Lower leg skin (tissue), 3 donors: ENCODE results near the gene CMIP.

Experiments
- POLR2A ChIP-seq, 2 donors: fragments of 450-650 bp; IDR thresholded peaks; one replicate each; pipeline ENCODE4 v1.6.1; 2016 to 2017; ENCODE audit warnings: antibody characterized with exemption in 2 of 2, mild to moderate bottlenecking in 1 of 2, moderate library complexity in 1 of 2
- TF ChIP-seq, protein P1 (sequence below), 3 donors: fragments of 450-650 bp; IDR thresholded peaks; one replicate each; pipeline ENCODE4 v1.5.1; 2016; ENCODE audit warnings: antibody characterized with exemption in 3 of 3, mild to moderate bottlenecking in 3 of 3, moderate library complexity in 2 of 3

DNA sequence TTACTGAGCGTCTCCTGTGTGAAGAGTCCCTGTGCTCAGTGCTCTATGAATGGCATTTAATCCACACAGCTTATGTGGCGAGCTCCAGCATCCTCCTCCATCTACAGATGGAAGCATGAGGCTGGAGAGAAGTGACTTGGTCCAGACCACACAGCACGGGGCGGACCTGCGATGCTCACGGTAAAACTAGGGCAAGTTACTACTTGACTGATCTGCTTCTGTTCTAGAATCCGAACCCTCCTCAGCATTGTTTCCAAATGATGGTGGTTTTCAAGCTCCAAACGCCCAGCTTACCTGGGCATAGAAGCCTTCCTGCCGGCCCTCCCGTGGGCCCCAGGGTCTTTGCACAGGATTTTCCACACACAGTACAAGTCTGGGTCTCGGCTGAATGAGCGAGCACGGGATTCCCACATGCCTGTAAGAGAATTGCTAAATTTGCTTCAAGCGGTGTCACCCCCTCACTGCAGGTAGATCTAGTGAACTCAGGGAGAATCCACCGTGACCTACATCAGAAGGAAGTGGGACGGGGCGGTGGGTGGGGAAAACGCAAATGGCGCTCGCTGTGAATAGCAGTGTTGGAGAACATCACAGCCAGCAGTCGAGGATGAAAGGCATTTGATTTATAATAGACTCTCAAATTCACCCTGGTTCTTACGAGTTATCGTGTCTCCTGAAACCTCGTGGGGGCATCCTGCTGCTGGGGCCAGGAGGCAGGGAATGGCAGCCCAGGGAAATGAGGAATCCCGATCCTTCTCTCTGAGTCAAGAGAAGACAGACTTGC is 101.1 kb downstream of the CMIP start:
- TF ChIP-seq, protein P1, sequence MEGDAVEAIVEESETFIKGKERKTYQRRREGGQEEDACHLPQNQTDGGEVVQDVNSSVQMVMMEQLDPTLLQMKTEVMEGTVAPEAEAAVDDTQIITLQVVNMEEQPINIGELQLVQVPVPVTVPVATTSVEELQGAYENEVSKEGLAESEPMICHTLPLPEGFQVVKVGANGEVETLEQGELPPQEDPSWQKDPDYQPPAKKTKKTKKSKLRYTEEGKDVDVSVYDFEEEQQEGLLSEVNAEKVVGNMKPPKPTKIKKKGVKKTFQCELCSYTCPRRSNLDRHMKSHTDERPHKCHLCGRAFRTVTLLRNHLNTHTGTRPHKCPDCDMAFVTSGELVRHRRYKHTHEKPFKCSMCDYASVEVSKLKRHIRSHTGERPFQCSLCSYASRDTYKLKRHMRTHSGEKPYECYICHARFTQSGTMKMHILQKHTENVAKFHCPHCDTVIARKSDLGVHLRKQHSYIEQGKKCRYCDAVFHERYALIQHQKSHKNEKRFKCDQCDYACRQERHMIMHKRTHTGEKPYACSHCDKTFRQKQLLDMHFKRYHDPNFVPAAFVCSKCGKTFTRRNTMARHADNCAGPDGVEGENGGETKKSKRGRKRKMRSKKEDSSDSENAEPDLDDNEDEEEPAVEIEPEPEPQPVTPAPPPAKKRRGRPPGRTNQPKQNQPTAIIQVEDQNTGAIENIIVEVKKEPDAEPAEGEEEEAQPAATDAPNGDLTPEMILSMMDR (IDR thresholded peaks at IDR 0.05), result no peak
- no peak for TF ChIP-seq POLR2A (IDR thresholded peaks at IDR 0.05)
